Measurements from ENCODE around the gene HOMER3. TPM values are rescaled to one million over a fixed set of nuclear protein-coding genes. Genes with fewer than 3 reads are reported as not detected.

HOMER3 gene
- total RNA-seq, 1 donor: 18.9 TPM

DNA sequence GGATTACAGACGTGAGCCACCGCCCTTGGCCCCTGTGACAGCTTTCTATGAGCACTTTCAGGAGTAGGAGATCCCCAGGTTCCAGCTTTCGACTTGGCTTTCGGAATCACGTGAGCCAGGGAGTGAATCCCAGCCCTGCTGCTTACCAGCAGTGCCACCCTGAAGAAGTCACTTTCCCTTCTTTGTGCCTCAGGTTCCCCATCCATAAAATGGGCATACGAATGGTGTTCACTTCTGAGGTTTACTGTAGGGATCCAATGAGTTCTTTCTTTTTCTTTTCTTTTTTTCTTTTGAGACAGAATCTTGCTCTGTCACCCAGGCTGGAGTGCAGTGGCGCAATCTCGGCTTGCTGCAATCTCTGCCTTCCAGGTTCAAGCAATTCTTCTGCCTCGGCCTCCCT lies 4.3 kb upstream of the HOMER3 start:
- Histone ChIP-seq H3K4me1 (ENCODE audit: insufficient read depth, low read length) (peaks cover 17% of the 10 kb centered on the region), H3K4me3 (ENCODE audit: low read length) (no peak overlapping the region), H3K9me3 (ENCODE audit: low read depth, low read length) (no peaks in the 10 kb centered on the region), H3K27me3 (ENCODE audit: insufficient read depth, low read length) (no peaks in the 10 kb centered on the region)

GRCh38 chr19:18943465-18943864 lies 2.4 kb upstream of the HOMER3 start:
- Histone ChIP-seq H3K4me1 (ENCODE audit: insufficient read depth, low read length) (peaks cover 24% of the 10 kb centered on the region), H3K27me3 (ENCODE audit: insufficient read depth, low read length) (no peaks in the 10 kb centered on the region), H3K4me3 (ENCODE audit: low read length) (no peak overlapping the region), H3K9me3 (ENCODE audit: low read depth, low read length) (no peaks in the 10 kb centered on the region)

DNA sequence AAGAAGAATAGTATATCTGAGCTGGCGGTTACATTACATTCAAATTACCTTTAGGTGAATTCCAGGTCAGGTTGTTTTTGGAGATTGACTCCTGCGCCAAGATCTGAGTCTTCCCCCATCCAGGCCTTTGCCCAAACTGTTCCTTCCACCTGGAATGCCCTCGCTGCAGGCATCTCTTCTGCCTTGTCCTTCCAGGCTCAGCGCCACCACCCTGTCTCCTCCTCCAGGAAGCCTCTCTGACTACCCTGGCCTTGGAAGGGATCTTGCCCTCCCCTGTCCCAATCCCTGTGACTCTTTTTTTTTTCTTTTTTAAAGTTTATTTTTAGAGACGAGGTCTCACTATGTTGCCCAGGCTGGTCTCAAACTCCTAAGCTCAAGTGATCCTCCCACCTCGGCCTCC lies 1.7 kb upstream of the HOMER3 start:
- H3K4me1 ChIP-seq (ENCODE audit: insufficient read depth, low read length): peaks cover 24% of the 10 kb centered on the region
- H3K9me3 ChIP-seq (ENCODE audit: low read depth, low read length): no peaks in the 10 kb centered on the region
- no peaks in the 10 kb centered on the region for H3K27me3 ChIP-seq (ENCODE audit: insufficient read depth, low read length)
- no peak overlapping the region for H3K4me3 ChIP-seq (ENCODE audit: low read length)

GRCh38 chr19:18941628-18942354 lies 774 bp upstream of the HOMER3 start:
- Histone ChIP-seq H3K27me3 (ENCODE audit: insufficient read depth, low read length) (no peaks in the 10 kb centered on the region), H3K4me1 (ENCODE audit: insufficient read depth, low read length) (peaks cover 24% of the 10 kb centered on the region)

DNA sequence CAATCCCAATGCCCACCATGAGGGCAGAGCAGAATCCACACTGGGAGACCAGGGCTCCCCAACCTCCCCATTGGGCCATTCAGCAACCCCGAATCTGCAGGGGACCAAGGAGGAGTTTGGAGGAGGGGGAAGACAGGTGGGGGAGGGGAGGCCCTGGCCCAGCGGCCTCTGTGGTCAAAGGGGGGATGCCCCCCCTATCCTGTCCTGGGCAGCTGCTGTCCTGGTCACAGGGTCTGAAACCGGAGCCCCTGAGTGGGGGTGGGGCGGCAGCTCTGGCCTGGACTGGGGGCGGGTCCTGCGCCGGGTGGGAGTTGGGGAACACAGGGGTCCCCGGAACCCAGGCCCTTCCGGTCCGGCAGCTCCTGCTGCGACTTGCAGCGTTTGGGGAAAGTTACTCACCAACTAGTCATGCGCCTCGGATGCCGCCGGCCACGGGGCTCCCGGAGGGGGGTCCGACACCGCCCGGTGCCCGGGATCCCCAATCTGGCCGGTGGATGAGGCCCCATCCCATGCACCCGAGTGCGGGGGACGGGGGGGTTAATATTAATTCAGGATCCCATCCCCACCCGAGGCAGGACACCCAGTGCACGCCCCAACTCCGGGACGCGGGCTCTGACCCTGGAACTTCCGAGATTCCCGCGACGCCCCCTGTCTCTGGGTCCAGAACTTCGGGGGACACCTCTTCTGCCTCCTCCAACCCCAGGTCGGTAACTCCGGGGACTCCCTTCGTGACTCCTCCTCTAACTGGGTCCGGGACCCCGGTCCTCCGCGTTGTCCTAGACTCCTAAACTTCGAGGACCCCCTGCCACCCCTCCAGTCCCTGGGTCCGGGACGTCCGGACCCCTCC lies 872 bp downstream of the HOMER3 start:
- H3K9me3 ChIP-seq (ENCODE audit: low read depth, low read length): no peaks in the 10 kb centered on the region
- peaks cover 20% of the 10 kb centered on the region for H3K4me1 ChIP-seq (ENCODE audit: insufficient read depth, low read length)
- H3K27me3 ChIP-seq (ENCODE audit: insufficient read depth, low read length): no peaks in the 10 kb centered on the region
- H3K4me3 ChIP-seq (ENCODE audit: low read length): peak overlapping the region; percentile 49

More at GRCh38 chr19:18941628-18942354, 774 bp upstream of the HOMER3 start:
- Histone ChIP-seq H3K9me3 (ENCODE audit: low read depth, low read length) (no peaks in the 10 kb centered on the region), H3K4me3 (ENCODE audit: low read length) (no peak overlapping the region)

- H3K4me3 ChIP-seq (ENCODE audit: low read length): no peak overlapping the region
- peaks cover 20% of the 10 kb centered on the region for H3K4me1 ChIP-seq (ENCODE audit: insufficient read depth, low read length)
- H3K27me3 ChIP-seq (ENCODE audit: insufficient read depth, low read length): no peaks in the 10 kb centered on the region
- no peaks in the 10 kb centered on the region for H3K9me3 ChIP-seq (ENCODE audit: low read depth, low read length)
Observed at GRCh38 chr19:18939163-18939562, 1.9 kb downstream of the HOMER3 start.

- no peak overlapping the region for H3K4me3 ChIP-seq (ENCODE audit: low read length)
- no peaks in the 10 kb centered on the region for H3K27me3 ChIP-seq (ENCODE audit: insufficient read depth, low read length)
- no peaks in the 10 kb centered on the region for H3K9me3 ChIP-seq (ENCODE audit: low read depth, low read length)
- peaks cover 10% of the 10 kb centered on the region for H3K4me1 ChIP-seq (ENCODE audit: insufficient read depth, low read length)
Observed at GRCh38 chr19:18933297-18933696, 7.7 kb downstream of the HOMER3 start.

GRCh38 chr19:18932216-18932841 lies 8.7 kb downstream of the HOMER3 start:
- Histone ChIP-seq H3K27me3 (ENCODE audit: insufficient read depth, low read length) (no peaks in the 10 kb centered on the region), H3K4me1 (ENCODE audit: insufficient read depth, low read length) (peaks cover 10% of the 10 kb centered on the region), H3K4me3 (ENCODE audit: low read length) (no peak overlapping the region), H3K9me3 (ENCODE audit: low read depth, low read length) (no peaks in the 10 kb centered on the region)

DNA sequence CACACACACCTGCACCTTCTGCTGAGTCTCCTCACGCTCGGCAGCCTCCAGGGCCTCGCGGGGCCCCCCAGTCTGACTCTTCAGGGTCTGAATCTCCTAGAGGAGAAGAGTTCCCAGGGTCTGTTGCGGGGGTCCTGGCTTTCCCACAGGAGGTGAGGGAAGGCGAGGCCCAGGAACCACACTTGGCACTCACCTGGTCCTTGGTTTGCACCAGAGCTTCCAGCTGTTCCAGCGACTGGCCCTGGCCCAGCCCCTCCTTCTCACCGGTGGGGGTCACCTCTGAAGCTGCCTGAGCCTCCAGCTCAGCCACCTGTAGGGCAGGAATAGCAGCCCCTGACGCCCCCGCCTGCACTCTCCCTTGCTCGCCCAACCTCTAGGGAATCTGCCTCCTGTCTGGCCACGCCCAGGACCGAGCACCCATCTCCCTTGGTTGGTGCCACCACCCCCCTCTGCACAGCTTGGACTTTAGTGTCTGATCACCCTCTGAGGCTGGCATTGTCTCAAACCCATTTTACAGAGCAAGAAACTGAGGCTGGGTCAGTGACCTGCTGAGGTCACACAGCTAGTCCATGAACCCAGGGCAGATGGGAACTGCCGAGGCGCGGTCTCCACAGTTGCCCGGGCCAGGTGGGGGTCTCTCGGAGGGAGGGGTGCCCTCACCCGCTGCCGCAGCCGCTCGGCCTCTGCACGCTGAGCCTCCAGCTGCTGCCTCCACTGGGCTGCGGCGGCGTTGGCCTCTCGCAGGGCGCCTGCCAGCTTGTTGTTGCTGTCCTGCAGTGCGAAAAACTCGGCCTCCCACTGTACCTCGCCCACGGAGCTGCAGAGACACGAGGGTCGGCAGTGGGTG lies 9.5 kb downstream of the HOMER3 start:
- no peaks in the 10 kb centered on the region for H3K27me3 ChIP-seq (ENCODE audit: insufficient read depth, low read length)
- H3K4me3 ChIP-seq (ENCODE audit: low read length): no peak overlapping the region
- peaks cover 10% of the 10 kb centered on the region for H3K4me1 ChIP-seq (ENCODE audit: insufficient read depth, low read length)
- H3K9me3 ChIP-seq (ENCODE audit: low read depth, low read length): no peaks in the 10 kb centered on the region

DNA sequence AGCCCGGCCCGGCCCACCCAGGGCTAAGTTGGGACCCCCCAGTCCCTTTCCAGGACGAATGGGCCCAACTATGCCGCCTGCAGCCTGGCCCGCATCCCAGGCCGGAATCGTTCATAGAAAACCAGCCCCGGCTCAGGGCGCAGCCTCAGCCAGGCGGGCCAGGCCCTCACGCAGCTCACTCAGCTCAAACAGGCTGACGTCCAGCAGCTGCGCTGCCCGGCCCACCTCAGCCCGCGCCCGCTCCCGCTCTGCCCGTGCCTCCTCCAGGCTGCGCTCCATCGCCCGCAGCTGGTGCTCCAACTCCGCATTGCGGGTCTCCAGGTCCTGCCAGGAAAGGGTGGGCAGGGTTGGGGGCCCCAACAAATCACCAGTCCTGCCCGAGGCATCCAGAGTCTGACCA lies 11.7 kb downstream of the HOMER3 start:
- Histone ChIP-seq H3K4me1 (ENCODE audit: insufficient read depth, low read length) (peaks cover 10% of the 10 kb centered on the region), H3K27me3 (ENCODE audit: insufficient read depth, low read length) (no peaks in the 10 kb centered on the region), H3K4me3 (ENCODE audit: low read length) (no peak overlapping the region), H3K9me3 (ENCODE audit: low read depth, low read length) (no peaks in the 10 kb centered on the region)

GRCh38 chr19:18928018-18928805 lies 12.8 kb downstream of the HOMER3 start:
- no peak overlapping the region for H3K4me3 ChIP-seq (ENCODE audit: low read length)
- no peaks in the 10 kb centered on the region for H3K27me3 ChIP-seq (ENCODE audit: insufficient read depth, low read length)
- peaks cover 8% of the 10 kb centered on the region for H3K4me1 ChIP-seq (ENCODE audit: insufficient read depth, low read length)
- H3K9me3 ChIP-seq (ENCODE audit: low read depth, low read length): no peaks in the 10 kb centered on the region

DNA sequence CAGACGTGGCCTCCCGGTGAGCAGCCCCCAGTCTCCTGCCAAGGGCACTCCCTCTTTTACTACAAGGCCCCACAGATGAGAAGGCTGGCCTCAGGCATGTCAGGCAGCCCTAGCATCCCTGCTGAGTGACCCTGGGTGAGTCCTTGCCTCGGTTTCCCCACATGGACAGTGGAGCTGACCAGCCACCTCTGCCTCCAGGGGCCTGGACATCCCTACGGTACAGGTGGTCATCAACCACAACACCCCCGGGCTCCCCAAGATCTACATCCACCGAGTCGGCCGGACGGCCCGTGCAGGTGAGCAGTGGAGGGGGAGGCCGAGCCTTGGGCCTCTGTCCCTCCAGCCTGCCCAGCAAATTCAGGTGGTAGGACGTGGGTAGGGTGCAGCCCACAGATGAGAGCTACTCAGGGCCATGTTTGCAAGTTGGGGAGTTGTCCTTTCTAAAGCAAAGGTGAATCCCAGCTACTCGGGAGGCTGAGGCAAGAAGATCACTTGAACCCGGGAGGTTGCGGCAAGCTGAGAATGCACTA lies 16.3 kb downstream of the HOMER3 start:
- no peaks in the 10 kb centered on the region for H3K27me3 ChIP-seq (ENCODE audit: insufficient read depth, low read length)
- H3K4me1 ChIP-seq (ENCODE audit: insufficient read depth, low read length): peaks cover 14% of the 10 kb centered on the region
- no peaks in the 10 kb centered on the region for H3K9me3 ChIP-seq (ENCODE audit: low read depth, low read length)
- no peak overlapping the region for H3K4me3 ChIP-seq (ENCODE audit: low read length)

DNA sequence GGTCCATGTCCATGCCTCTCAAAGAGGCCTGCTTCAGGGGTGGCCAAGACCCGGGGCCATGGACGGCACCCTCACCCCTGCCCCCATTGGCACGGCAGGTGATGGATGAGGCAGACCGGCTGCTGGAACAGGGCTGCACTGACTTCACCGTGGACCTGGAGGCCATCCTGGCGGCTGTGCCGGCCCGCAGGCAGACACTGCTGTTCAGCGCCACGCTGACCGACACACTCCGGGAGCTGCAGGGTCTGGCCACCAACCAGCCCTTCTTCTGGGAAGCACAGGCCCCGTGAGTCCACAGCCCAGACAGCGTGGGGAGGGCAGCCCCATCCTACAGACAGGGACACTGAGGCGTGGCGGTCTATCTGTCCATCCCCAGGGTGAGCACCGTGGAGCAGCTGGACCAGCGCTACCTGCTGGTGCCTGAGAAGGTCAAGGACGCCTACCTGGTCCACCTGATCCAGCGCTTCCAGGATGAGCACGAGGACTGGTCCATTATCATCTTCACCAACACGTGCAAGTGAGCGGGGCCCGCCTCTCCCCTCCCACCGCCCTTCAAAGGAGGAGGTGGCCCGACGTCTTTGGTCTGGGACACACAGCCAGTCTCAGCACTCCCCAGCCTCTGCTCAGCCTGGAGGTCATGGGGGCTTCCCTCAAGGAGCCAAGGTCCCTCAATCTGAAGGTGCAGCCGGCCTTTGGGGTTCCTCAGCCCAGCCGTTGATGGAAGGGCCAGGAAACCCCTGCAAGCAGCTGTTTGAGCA lies 18.6 kb downstream of the HOMER3 start:
- Histone ChIP-seq H3K4me3 (ENCODE audit: low read length) (no peak overlapping the region), H3K4me1 (ENCODE audit: insufficient read depth, low read length) (peaks cover 28% of the 10 kb centered on the region), H3K27me3 (ENCODE audit: insufficient read depth, low read length) (no peaks in the 10 kb centered on the region), H3K9me3 (ENCODE audit: low read depth, low read length) (no peaks in the 10 kb centered on the region)
